T-cell (primary cell): ENCODE data around the gene ITGA7. TPM values are rescaled to one million over a fixed set of nuclear protein-coding genes. Genes with fewer than 3 reads are reported as not detected.

ENCODE experiments used
- ATAC-seq, 4 experiments: fragments of 200-7000 bp in 3 of 4; fragments of 150-1000 bp in 1 of 4; cut with Tn5 transposase; replicated peaks in 1 of 4; 1 replicate in 3 of 4; 2 replicates in 1 of 4; pipeline ENCODE4 v1.10.0; 2021; ENCODE audit warnings: moderate library complexity in 3 of 4, mild to moderate bottlenecking in 2 of 4, moderate number of reproducible peaks in 1 of 4
- CTCF ChIA-PET, 2 donors: fragments of 300-600 bp; sonication (Branson Sonifier 250); formaldehyde crosslinking; loops; one replicate each; lab custom pipeline; 2022; ENCODE audit warnings: antibody characterized with exemption in 2 of 2; lab: Charles Lee
- POLR2A ChIA-PET, 2 donors: fragments of 300-600 bp; sonication (Branson Sonifier 250); formaldehyde crosslinking; loops; one replicate each; lab custom pipeline; 2022; ENCODE audit warnings: antibody characterized with exemption in 2 of 2; lab: Charles Lee
- DNase-seq, 35 experiments: peaks; one replicate each; pipeline versions ENCODE4 v3.0.0 to v3.0.0-alpha.2; 2013 to 2023
- H3K27ac ChIP-seq: one replicate; pipeline ENCODE4 v1.5.1; 2013; ENCODE audit warnings: low read length
- H3K27me3 ChIP-seq, 2 experiments: replicated peaks in 1 of 2; 1 replicate in 1 of 2; 2 replicates in 1 of 2; pipeline versions ENCODE4 v1.6.1 to v1.7.0; 2013; ENCODE audit warnings: low read length in 1 of 2, mixed read lengths in 1 of 2; ENCODE audit not compliant: control insufficient read depth in 2 of 2, insufficient read depth in 2 of 2; ENCODE audit errors: extremely low read depth in 1 of 2
- H3K36me3 ChIP-seq, 2 donors: 1 replicate in 1 of 2; 2 replicates in 1 of 2; pipeline versions ENCODE4 v1.6.1 to v1.7.0; 2013; ENCODE audit warnings: low read length in 1 of 2; ENCODE audit not compliant: control insufficient read depth in 2 of 2, insufficient read depth in 1 of 2; ENCODE audit errors: extremely low read depth in 1 of 2
- H3K4me1 ChIP-seq, 2 experiments: 1 replicate in 1 of 2; 2 replicates in 1 of 2; pipeline versions ENCODE4 v1.6.1 to v1.7.0; 2013; ENCODE audit warnings: low read length in 2 of 2, mixed read lengths in 1 of 2; ENCODE audit not compliant: insufficient read depth in 2 of 2, control insufficient read depth in 1 of 2; ENCODE audit errors: extremely low read depth in 1 of 2
- H3K4me3 ChIP-seq, 2 donors: 1 replicate in 1 of 2; 2 replicates in 1 of 2; pipeline versions ENCODE4 v1.5.1 to v1.7.0; 2013; ENCODE audit warnings: mild to moderate bottlenecking in 2 of 2, low read length in 1 of 2, moderate library complexity in 1 of 2; ENCODE audit not compliant: control insufficient read depth in 1 of 2; ENCODE audit errors: extremely low read depth in 1 of 2
- H3K9me3 ChIP-seq: 2 replicates; pipeline ENCODE4 v1.7.0; 2013
- H3K27ac Mint-ChIP-seq, 2 donors: one replicate each; pipeline ENCODE4 v1.8.0; 2020 to 2021; ENCODE audit warnings: mild to moderate bottlenecking in 2 of 2, mixed read lengths in 2 of 2
- H3K27me3 Mint-ChIP-seq, 2 donors: one replicate each; pipeline ENCODE4 v1.8.0; 2021 to 2022; ENCODE audit warnings: mixed read lengths in 2 of 2
- H3K36me3 Mint-ChIP-seq: one replicate; pipeline ENCODE4 v1.8.0; 2021; ENCODE audit warnings: mixed read lengths
- H3K4me1 Mint-ChIP-seq, 3 donors: one replicate each; pipeline ENCODE4 v1.8.0; 2020 to 2022; ENCODE audit warnings: mixed read lengths in 3 of 3, mild to moderate bottlenecking in 1 of 3
- H3K4me3 Mint-ChIP-seq, 3 donors: one replicate each; pipeline ENCODE4 v1.8.0; 2020 to 2022; ENCODE audit warnings: mild to moderate bottlenecking in 3 of 3, mixed read lengths in 3 of 3, moderate library complexity in 3 of 3
- H3K9me3 Mint-ChIP-seq, 3 donors: one replicate each; pipeline ENCODE4 v1.8.0; 2020 to 2022; ENCODE audit warnings: mixed read lengths in 3 of 3
- WGBS: methylation state at CpG from one replicate; pipeline ENCODE4 v1.1.5; 2013; ENCODE audit warnings: missing lambda C conversion rate; ENCODE audit not compliant: insufficient coverage; 5-methylcytosine and 5-hydroxymethylcytosine counted together
- total RNA-seq, 35 experiments: library from RNA in 6 of 35; stranded (reverse) in 6 of 35; fragments of 120-200 nt in 1 of 35; gene quantifications; one replicate each; pipeline versions ENCODE4 v1.2.1 to v1.2.4 and lab custom pipeline; 2013 to 2026

Gene ITGA7
- total RNA-seq, 5 donors from 2014 or later (not counting 1 experiment from before 2014, with no cell fraction given) = 2.6 to 4.6 (median 3.1) TPM

DNA sequence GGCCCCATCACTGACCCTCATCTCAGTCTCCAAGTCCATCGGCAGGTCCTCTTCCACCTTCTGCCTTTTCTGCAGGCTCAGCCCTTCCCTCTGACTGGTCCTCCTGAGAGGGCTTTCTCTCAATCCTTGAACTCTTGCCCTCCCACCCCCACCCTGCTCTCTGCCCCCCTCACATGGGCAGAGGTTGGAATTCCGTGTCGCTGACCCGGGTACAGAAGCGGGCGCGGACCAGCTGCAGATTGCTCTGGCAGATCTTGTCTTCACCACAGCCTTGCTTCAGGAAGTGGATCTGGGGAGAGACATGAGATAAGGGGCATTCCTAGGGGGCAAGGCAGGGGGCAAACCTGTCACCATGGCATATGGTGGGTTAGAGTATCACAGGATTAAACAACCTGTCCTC, 12.4 kb downstream of the ITGA7 start:
- Mint-ChIP-seq H3K4me1 (no peaks in the 10 kb centered on the region), H3K36me3 (no peaks in the 10 kb centered on the region), H3K27me3 (peaks cover 2 to 4% of the 10 kb centered on the region in 2 donors), H3K9me3 (no peaks in the 10 kb centered on the region), H3K4me3 (no peak overlapping the region), H3K27ac (no peak overlapping the region)
- H3K27ac ChIP-seq = no peak overlapping the region
- no peaks in the 10 kb centered on the region for H3K4me1 ChIP-seq
- ATAC-seq = no peak
- no peaks in the 10 kb centered on the region for H3K9me3 ChIP-seq
- H3K27me3 ChIP-seq = peaks cover 0 to 34% of the 10 kb centered on the region in 2 experiments
- no peaks in the 10 kb centered on the region for H3K36me3 ChIP-seq
- ChIA-PET CTCF (no interaction called here), POLR2A (no interaction called here)
- DNase-seq = no peak
- 89% methylated on average over 7 of the region's 7 CpGs for WGBS
- H3K4me3 ChIP-seq = no peak overlapping the region

DNA sequence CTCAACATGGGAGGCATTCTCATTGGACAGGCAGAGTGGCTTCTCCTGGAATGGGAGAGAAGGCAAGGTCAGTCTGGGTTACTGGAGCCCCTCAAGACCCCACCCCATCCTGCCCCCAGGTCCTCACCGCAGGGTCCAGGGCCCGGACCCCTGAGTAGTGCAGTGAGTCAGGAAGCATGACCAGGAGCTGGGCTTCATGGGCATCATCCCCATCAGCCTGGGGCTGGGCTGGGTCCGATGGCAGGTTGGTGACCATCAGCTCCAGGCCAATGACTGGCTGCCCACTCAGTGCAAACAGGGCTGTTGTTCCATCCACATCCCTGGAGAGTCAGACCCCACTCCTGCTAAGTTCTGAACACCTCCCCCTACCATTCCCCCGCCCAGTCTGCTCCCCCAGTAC, 13.1 kb downstream of the ITGA7 start:
- CTCF ChIA-PET = no interaction called here
- no peaks in the 10 kb centered on the region for H3K4me1 Mint-ChIP-seq
- 85% methylated on average over 4 of the region's 4 CpGs for WGBS

DNA sequence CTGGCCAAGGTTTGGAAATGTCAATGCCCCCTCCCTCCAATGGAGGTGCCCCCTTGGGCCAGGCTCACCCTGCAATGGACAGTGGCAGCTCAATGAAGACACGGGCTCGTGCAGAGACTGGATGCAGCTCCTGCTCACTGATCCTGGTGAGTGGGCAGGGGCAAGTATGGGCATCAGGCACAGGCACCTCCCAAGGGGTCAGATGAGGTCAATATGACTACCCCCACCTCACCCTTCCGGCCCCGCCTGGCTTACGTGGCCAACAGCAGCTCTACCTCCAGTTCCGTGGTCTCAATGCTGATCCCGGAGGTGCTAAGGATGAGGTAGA, 13.6 kb downstream of the ITGA7 start:
- Histone ChIP-seq H3K4me3 (no peak overlapping the region), H3K27me3 (peaks cover 0 to 31% of the 10 kb centered on the region in 2 experiments), H3K27ac (no peak overlapping the region), H3K4me1 (no peaks in the 10 kb centered on the region), H3K9me3 (no peaks in the 10 kb centered on the region), H3K36me3 (no peaks in the 10 kb centered on the region)
- Mint-ChIP-seq H3K4me3 (no peak overlapping the region), H3K9me3 (no peaks in the 10 kb centered on the region), H3K4me1 (no peaks in the 10 kb centered on the region), H3K27me3 (peaks cover 2 to 4% of the 10 kb centered on the region in 2 donors), H3K27ac (no peak overlapping the region), H3K36me3 (no peaks in the 10 kb centered on the region)
- ATAC-seq (no peak), DNase-seq (no peak)
- 100% methylated on average over 1 of the region's 7 CpGs for WGBS
- ChIA-PET POLR2A (no interaction called here), CTCF (no interaction called here)

More for the DNA sequence above, 13.1 kb downstream of the ITGA7 start:
- Mint-ChIP-seq H3K9me3 (no peaks in the 10 kb centered on the region), H3K36me3 (no peaks in the 10 kb centered on the region), H3K27me3 (peaks cover 2 to 4% of the 10 kb centered on the region in 2 donors), H3K27ac (no peak overlapping the region), H3K4me3 (no peak overlapping the region)
- ATAC-seq (no peak), DNase-seq (no peak)
- H3K36me3 ChIP-seq = no peaks in the 10 kb centered on the region
- no peak overlapping the region for H3K4me3 ChIP-seq
- H3K9me3 ChIP-seq = no peaks in the 10 kb centered on the region
- POLR2A ChIA-PET = interaction anchor here in 1 of 2 donors (0.7 kb wide), 1 partner anchor 61 kb away, joined by 3 read pairs; no protein-coding TSS in a partner anchor
- H3K4me1 ChIP-seq = no peaks in the 10 kb centered on the region
- H3K27ac ChIP-seq = no peak overlapping the region
- peaks cover 0 to 34% of the 10 kb centered on the region in 2 experiments for H3K27me3 ChIP-seq

DNA sequence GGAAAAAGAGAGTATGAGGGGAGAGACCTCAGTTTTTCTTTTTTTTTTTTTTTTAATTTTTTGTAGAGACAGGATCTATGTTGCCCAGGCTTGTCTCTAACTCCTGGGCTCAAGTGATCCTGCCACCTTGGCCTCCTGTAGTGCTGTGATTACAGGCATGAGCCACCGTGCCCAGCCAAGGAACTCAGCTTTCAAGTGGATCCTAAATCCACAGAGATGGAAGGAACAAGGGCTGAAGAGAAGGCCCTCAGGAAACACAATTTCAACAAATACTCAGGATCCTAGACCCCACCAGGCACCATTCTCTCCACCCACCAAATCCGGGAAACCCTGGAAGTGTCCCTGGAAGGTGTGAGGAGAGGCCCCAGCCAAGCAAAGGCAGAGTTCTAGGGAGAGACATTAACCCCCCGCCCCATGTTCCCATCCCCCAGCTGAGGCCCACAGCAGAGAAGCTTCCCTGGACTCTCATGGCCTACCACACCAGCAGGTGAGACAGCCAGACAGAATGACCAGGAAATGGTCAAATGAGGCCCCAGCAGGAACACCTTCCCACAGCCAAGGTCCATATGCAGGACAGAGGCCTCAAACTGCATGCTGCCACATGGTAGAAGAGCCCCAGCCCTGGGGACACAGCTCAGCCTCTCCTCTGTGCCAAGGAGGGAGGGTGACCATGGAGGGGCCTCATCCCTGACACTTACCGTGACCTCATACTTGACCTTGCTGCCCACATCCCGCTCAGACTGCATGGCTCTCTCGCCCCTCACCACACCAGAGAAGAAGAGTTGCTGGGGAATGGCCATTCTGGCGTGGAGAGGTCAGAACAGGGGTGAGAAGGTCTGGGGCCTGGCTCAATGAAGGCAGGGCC, 14.1 kb downstream of the ITGA7 start:
- H3K4me3 ChIP-seq = no peak overlapping the region
- no peaks in the 10 kb centered on the region for H3K36me3 ChIP-seq
- WGBS = 86% methylated on average over 2 of the region's 7 CpGs
- ChIA-PET POLR2A (no interaction called here), CTCF (no interaction called here)
- peaks cover 2 to 4% of the 10 kb centered on the region in 2 donors for H3K27me3 Mint-ChIP-seq
- H3K36me3 Mint-ChIP-seq = no peaks in the 10 kb centered on the region
- ATAC-seq (no peak), DNase-seq (no peak)
- H3K27ac Mint-ChIP-seq = no peak overlapping the region
- no peaks in the 10 kb centered on the region for H3K4me1 Mint-ChIP-seq
- no peaks in the 10 kb centered on the region for H3K4me1 ChIP-seq
- no peak overlapping the region for H3K27ac ChIP-seq
- H3K9me3 ChIP-seq = no peaks in the 10 kb centered on the region
- no peaks in the 10 kb centered on the region for H3K9me3 Mint-ChIP-seq
- H3K27me3 ChIP-seq = peaks cover 0 to 26% of the 10 kb centered on the region in 2 experiments
- no peak overlapping the region for H3K4me3 Mint-ChIP-seq

DNA sequence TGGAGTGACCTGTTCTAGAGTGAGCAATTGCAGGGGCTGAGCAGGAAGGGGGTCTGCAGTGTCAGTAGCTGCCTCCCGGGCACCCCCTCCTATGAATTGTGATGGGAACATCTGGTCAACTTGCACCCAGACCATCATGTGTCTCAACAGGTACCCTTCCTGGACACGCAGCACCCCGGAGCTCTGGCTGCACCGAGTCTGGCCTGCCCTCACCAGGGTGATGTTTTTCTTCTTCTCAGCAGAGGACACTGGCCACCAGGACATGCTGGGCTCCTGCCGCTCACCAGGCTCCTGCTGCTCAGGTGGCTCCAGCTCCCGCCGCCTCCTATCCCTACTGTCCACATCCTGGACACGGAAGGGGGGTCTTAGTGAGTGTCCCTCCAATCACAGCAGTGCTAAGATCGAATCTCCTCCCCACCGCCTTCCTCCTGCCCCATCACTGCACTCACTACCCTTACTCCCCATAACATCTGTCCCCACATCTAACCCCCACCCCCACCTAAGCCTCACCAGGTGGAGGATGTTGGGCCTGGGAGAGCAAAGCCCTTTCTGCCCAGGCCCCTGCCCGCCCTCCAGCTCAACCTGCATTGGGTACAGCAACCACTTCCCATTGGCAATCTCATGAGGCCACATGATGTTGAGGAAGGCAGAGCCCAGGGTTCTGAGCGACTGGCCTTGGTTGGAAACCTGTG, 14.9 kb downstream of the ITGA7 start:
- POLR2A ChIA-PET = no interaction called here
- CTCF ChIA-PET = interaction anchor here in 1 of 2 donors (0.5 to 0.6 kb wide), 2 partner anchors 10 to 1077 kb away, joined by 3 read pairs; no protein-coding TSS in a partner anchor
- DNase-seq = no peak

DNA sequence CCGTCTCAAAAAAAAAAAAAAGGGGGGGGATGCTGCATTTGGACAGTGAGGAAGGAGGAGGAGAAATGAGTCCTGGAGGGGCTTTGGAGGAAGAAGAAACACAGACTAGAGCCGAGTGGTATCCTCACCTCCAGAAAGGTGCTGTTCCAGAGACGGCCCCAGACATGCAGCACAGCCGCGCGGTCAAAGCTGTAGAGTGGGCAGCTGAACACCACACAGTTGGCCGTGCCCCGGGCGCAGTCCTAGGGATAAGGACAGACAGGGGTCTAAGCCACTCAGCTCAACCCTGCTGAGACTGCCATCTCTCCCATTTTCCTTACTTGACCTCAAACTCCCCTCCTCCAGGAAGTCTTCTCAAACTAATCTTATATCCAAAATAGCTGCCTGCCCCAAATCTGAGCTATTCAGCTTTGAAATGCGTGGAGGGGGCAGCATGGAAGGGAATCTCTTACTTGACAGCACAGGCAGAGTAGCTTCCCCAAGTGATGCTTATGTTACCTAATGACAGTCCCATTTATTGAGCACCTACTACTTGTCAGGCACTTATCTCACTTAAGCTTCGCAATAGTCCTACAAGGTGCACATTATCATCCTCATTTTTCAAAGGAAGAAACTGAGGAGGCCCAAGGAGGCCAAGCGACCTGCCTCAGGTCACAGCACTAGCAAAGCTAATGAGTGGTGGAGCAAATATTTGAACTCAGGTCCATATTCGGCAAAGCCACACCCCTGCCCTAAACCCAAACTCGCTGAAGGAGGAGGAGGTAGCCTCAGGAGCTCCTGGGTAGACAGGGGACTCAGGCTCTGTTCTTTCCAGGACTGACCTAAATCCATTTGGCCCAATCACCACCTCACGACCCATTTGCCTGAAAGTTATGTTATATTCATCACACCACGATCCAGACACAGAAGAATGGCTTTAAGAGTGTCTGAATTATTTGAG, 18.7 kb downstream of the ITGA7 start:
- DNase-seq (no peak), ATAC-seq (no peak)
- Histone ChIP-seq H3K27ac (no peak overlapping the region), H3K4me1 (peaks cover 0 to 9% of the 10 kb centered on the region in 2 experiments), H3K27me3 (peaks cover 0 to 17% of the 10 kb centered on the region in 2 experiments), H3K9me3 (no peaks in the 10 kb centered on the region), H3K36me3 (no peaks in the 10 kb centered on the region), H3K4me3 (no peak overlapping the region)
- Mint-ChIP-seq H3K4me1 (peaks cover 9 to 10% (median 9%) of the 10 kb centered on the region in 3 donors), H3K36me3 (no peaks in the 10 kb centered on the region), H3K4me3 (no peak overlapping the region), H3K27ac (no peak overlapping the region), H3K9me3 (no peaks in the 10 kb centered on the region), H3K27me3 (peaks cover 0 to 3% of the 10 kb centered on the region in 2 donors)
- ChIA-PET POLR2A (no interaction called here), CTCF (no interaction called here)
- 95% methylated on average over 4 of the region's 16 CpGs for WGBS

More for the DNA sequence above, 14.9 kb downstream of the ITGA7 start:
- H3K4me1 ChIP-seq = peaks cover 0 to 5% of the 10 kb centered on the region in 2 experiments
- H3K36me3 ChIP-seq = no peaks in the 10 kb centered on the region
- no peaks in the 10 kb centered on the region for H3K9me3 ChIP-seq
- H3K4me1 Mint-ChIP-seq = peaks cover 2 to 3% (median 3%) of the 10 kb centered on the region in 3 donors
- no peaks in the 10 kb centered on the region for H3K9me3 Mint-ChIP-seq
- H3K4me3 Mint-ChIP-seq = no peak overlapping the region
- no peak for ATAC-seq
- H3K27ac ChIP-seq = no peak overlapping the region
- peaks cover 0 to 23% of the 10 kb centered on the region in 2 experiments for H3K27me3 ChIP-seq
- peaks cover 2 to 4% of the 10 kb centered on the region in 2 donors for H3K27me3 Mint-ChIP-seq
- no peak overlapping the region for H3K4me3 ChIP-seq
- H3K36me3 Mint-ChIP-seq = no peaks in the 10 kb centered on the region
- WGBS = 94% methylated on average over 7 of the region's 12 CpGs
- H3K27ac Mint-ChIP-seq = no peak overlapping the region
